Measurements from ENCODE around the gene MACC1.

DNA sequence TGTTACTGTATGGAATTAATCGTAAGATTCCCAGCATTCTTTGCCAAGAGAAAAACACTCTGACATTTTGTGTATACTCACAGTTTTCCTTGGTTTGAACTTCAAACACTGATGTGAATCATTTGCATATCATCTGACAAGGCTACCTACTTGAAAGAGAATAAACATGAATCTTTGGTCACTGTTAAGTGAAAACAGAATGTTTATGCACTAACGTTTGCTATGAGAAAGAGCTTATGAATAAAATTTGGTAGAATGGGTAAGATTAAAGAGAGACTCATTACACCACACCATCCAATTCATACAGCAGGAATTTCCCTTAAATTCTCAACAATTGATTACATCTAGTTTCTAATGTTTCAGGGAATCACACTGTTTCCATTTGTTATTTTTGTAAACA is 46.6 kb downstream of the MACC1 start:
- no peak for TF ChIP-seq HDAC6 (IDR thresholded peaks at IDR 0.05; ENCODE audit: low read depth, low read length)
- TF ChIP-seq POLR2AphosphoS2 (IDR thresholded peaks at IDR 0.05; ENCODE audit: low read length), result no peak
- TF ChIP-seq ZNF197 (CRISPR knock-in tag; IDR thresholded peaks at IDR 0.05; ENCODE audit: low read depth), result no peak
- TF ChIP-seq GTF2F1 (IDR thresholded peaks at IDR 0.05; ENCODE audit: low read depth, low read length), result no peak
- TF ChIP-seq ZSCAN29 (IDR thresholded peaks at IDR 0.05), result no peak
- TF ChIP-seq BACH1 (tag; IDR thresholded peaks at IDR 0.05), result no peak
- no peak for TF ChIP-seq CBX8 (IDR thresholded peaks at IDR 0.05; ENCODE audit: borderline replicate concordance, extremely low read depth, low read depth, low read length, poor library complexity, severe bottlenecking)
- no peak for TF ChIP-seq MTA1 (IDR thresholded peaks at IDR 0.05; ENCODE audit: borderline replicate concordance)
- TF ChIP-seq ZNF12 (CRISPR knock-in tag; IDR thresholded peaks at IDR 0.05), result no peak
- TF ChIP-seq CEBPG (CRISPR knock-in tag; IDR thresholded peaks at IDR 0.05), result no peak
- no peak for TF ChIP-seq CEBPG (tag; conservative IDR thresholded peaks at IDR 0.05 in 1 of 2, IDR thresholded peaks at IDR 0.05 in 1 of 2)
- TF ChIP-seq, protein P1, sequence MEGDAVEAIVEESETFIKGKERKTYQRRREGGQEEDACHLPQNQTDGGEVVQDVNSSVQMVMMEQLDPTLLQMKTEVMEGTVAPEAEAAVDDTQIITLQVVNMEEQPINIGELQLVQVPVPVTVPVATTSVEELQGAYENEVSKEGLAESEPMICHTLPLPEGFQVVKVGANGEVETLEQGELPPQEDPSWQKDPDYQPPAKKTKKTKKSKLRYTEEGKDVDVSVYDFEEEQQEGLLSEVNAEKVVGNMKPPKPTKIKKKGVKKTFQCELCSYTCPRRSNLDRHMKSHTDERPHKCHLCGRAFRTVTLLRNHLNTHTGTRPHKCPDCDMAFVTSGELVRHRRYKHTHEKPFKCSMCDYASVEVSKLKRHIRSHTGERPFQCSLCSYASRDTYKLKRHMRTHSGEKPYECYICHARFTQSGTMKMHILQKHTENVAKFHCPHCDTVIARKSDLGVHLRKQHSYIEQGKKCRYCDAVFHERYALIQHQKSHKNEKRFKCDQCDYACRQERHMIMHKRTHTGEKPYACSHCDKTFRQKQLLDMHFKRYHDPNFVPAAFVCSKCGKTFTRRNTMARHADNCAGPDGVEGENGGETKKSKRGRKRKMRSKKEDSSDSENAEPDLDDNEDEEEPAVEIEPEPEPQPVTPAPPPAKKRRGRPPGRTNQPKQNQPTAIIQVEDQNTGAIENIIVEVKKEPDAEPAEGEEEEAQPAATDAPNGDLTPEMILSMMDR (IDR thresholded peaks at IDR 0.05 in 2 of 3, conservative IDR thresholded peaks at IDR 0.05 in 1 of 3; ENCODE audit: insufficient read depth in 2 of 3, low read depth in 1 of 3, low read length in 3 of 3), result no peak
